ENCODE results near the gene CTNNA3. TPM values are rescaled to one million over a fixed set of nuclear protein-coding genes. Genes with fewer than 3 reads are reported as not detected.

Gene CTNNA3
- total RNA-seq, 1 experiment from 2014 or later = 0.85 TPM

DNA sequence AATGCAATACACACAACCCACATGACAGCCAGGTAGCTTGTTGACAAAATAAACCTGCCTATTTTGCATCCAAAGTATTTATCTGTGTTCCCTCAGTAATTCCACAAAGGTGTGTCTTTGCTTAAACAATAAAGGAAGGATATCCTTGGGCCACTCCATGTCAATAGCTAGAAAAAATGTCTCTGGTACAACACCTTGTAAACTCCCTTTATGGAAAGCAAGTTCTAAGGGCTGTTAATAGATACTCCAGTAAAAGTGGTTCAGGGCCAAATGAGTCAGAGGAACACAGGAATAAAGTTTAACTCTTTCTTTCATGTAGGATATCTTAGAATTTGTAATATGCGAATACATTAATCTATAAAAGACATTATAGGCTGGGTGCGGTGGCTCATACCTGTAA is 867.0 kb downstream of the CTNNA3 start:
- DNase-seq (ENCODE audit: low read depth, low spot score) (no peak), ATAC-seq (no peak)
- no peak overlapping the region for H3K4me3 ChIP-seq (ENCODE audit: low read depth in 2 of 2, low read length in 2 of 2)
- ChIA-PET CTCF (no interaction called here), POLR2A (interaction anchor here (0.5 kb wide), 1 partner anchor 31 kb away, joined by 4 read pairs; no protein-coding TSS in a partner anchor)
- no peaks in the 10 kb centered on the region for H3K4me1 ChIP-seq (ENCODE audit: control insufficient read depth, insufficient read depth, low read length)
- no peaks in the 10 kb centered on the region for H3K9me3 ChIP-seq (ENCODE audit: control insufficient read depth, insufficient read depth, low read depth, low read length)
- no peaks in the 10 kb centered on the region for H3K36me3 ChIP-seq (ENCODE audit: control insufficient read depth, insufficient read depth, low read length)
- TF ChIP-seq CTCF (IDR thresholded peaks at IDR 0.05) (no peak), TCF7L2 (IDR thresholded peaks at IDR 0.05; ENCODE audit: low read depth, low read length) (no peak), SIN3A (IDR thresholded peaks at IDR 0.05; ENCODE audit: borderline replicate concordance, insufficient read depth, low read depth, low read length) (no peak), POLR2AphosphoS5 (IDR thresholded peaks at IDR 0.05; ENCODE audit: low read depth, low read length) (no peak)
- TF ChIP-seq, protein P1, sequence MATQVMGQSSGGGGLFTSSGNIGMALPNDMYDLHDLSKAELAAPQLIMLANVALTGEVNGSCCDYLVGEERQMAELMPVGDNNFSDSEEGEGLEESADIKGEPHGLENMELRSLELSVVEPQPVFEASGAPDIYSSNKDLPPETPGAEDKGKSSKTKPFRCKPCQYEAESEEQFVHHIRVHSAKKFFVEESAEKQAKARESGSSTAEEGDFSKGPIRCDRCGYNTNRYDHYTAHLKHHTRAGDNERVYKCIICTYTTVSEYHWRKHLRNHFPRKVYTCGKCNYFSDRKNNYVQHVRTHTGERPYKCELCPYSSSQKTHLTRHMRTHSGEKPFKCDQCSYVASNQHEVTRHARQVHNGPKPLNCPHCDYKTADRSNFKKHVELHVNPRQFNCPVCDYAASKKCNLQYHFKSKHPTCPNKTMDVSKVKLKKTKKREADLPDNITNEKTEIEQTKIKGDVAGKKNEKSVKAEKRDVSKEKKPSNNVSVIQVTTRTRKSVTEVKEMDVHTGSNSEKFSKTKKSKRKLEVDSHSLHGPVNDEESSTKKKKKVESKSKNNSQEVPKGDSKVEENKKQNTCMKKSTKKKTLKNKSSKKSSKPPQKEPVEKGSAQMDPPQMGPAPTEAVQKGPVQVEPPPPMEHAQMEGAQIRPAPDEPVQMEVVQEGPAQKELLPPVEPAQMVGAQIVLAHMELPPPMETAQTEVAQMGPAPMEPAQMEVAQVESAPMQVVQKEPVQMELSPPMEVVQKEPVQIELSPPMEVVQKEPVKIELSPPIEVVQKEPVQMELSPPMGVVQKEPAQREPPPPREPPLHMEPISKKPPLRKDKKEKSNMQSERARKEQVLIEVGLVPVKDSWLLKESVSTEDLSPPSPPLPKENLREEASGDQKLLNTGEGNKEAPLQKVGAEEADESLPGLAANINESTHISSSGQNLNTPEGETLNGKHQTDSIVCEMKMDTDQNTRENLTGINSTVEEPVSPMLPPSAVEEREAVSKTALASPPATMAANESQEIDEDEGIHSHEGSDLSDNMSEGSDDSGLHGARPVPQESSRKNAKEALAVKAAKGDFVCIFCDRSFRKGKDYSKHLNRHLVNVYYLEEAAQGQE (IDR thresholded peaks at IDR 0.05; ENCODE audit: insufficient read depth in 1 of 2, low read depth in 2 of 2, low read length in 1 of 2) = no peak
- H3K27me3 ChIP-seq (ENCODE audit: control insufficient read depth, insufficient read depth, low read length) = no peaks in the 10 kb centered on the region
- intact Hi-C loops (cut with micrococcal nuclease; ENCODE audit: unreplicated experiment) = no loop called here
- in situ Hi-C loops (cut with HindIII; ENCODE audit: low pct_unique_long_range_greater_than_20kb, low sequenced_read_pairs) = no loop called here
- no peak overlapping the region for H3K27ac ChIP-seq (ENCODE audit: low read length)
- BruUV-seq (replicated peaks) = no TSS peak

- H3K4me3 ChIP-seq (ENCODE audit: low read depth in 2 of 2, low read length in 2 of 2) = no peak overlapping the region
- TF ChIP-seq CTCF (IDR thresholded peaks at IDR 0.05) (no peak), POLR2AphosphoS5 (IDR thresholded peaks at IDR 0.05; ENCODE audit: low read depth, low read length) (no peak), SIN3A (IDR thresholded peaks at IDR 0.05; ENCODE audit: borderline replicate concordance, insufficient read depth, low read depth, low read length) (no peak), TCF7L2 (IDR thresholded peaks at IDR 0.05; ENCODE audit: low read depth, low read length) (no peak)
- TF ChIP-seq, protein P1 (IDR thresholded peaks at IDR 0.05; ENCODE audit: insufficient read depth in 1 of 2, low read depth in 2 of 2, low read length in 1 of 2) = no peak
- no peak overlapping the region for H3K27ac ChIP-seq (ENCODE audit: low read length)
- no peaks in the 10 kb centered on the region for H3K36me3 ChIP-seq (ENCODE audit: control insufficient read depth, insufficient read depth, low read length)
- CTCF ChIA-PET = no interaction called here
- no TSS peak for BruUV-seq (replicated peaks)
- ATAC-seq (no peak), DNase-seq (ENCODE audit: low read depth, low spot score) (no peak)
- no peaks in the 10 kb centered on the region for H3K9me3 ChIP-seq (ENCODE audit: control insufficient read depth, insufficient read depth, low read depth, low read length)
- no peaks in the 10 kb centered on the region for H3K27me3 ChIP-seq (ENCODE audit: control insufficient read depth, insufficient read depth, low read length)
- POLR2A ChIA-PET = no interaction called here
- in situ Hi-C loops (cut with HindIII; ENCODE audit: low pct_unique_long_range_greater_than_20kb, low sequenced_read_pairs) (no loop called here), intact Hi-C loops (cut with micrococcal nuclease; ENCODE audit: unreplicated experiment) (no loop called here)
- no peaks in the 10 kb centered on the region for H3K4me1 ChIP-seq (ENCODE audit: control insufficient read depth, insufficient read depth, low read length)
Observed at GRCh38 chr10:66827353-66827752, 868.6 kb downstream of the CTNNA3 start.
